Raji (cell line): ENCODE results near the gene OR13C3.

Experiments
- POLR2A ChIP-seq: IDR thresholded peaks from 2 replicates; pipeline ENCODE4 v1.6.1; 2011; ENCODE audit warnings: low read depth, low read length, control low read depth; ENCODE audit not compliant: insufficient read depth

The OR13C3 gene

GRCh38 chr9:104536756-104537155 is at the start of gene OR13C3:
OR13C3 (minus strand) TSS chr9:104536856; CDS start chr9:104536723, 133 bp downstream.
- TF ChIP-seq POLR2A: no peak

- TF ChIP-seq POLR2A: no peak
Measured at GRCh38 chr9:104580562-104580961, 43.9 kb upstream of the OR13C3 start.

GRCh38 chr9:104577263-104577662 is 40.6 kb upstream of the OR13C3 start:
- no peak for TF ChIP-seq POLR2A

GRCh38 chr9:104575456-104575855 is 38.8 kb upstream of the OR13C3 start:
- TF ChIP-seq POLR2A: no peak

GRCh38 chr9:104572612-104573011 is 36.0 kb upstream of the OR13C3 start:
- no peak for TF ChIP-seq POLR2A

- TF ChIP-seq POLR2A: no peak
Measured at GRCh38 chr9:104568868-104569267, 32.2 kb upstream of the OR13C3 start, which contains the start of gene OR13C8. OR13C8 (plus strand) TSS chr9:104569168; CDS start chr9:104569168, 0 bp downstream.

- TF ChIP-seq POLR2A: no peak
Measured at GRCh38 chr9:104564358-104564757, 27.7 kb upstream of the OR13C3 start.

- no peak for TF ChIP-seq POLR2A
Measured at GRCh38 chr9:104556830-104557634, 20.4 kb upstream of the OR13C3 start.

- no peak for TF ChIP-seq POLR2A
Measured at GRCh38 chr9:104555521-104555920, 18.9 kb upstream of the OR13C3 start.

GRCh38 chr9:104553261-104553660 is 16.6 kb upstream of the OR13C3 start:
- no peak for TF ChIP-seq POLR2A

- TF ChIP-seq POLR2A: no peak
Measured at GRCh38 chr9:104544644-104545043, 8.0 kb upstream of the OR13C3 start.

GRCh38 chr9:104539275-104539674 is 2.6 kb upstream of the OR13C3 start:
- no peak for TF ChIP-seq POLR2A

GRCh38 chr9:104527109-104527508 is 9.5 kb downstream of the OR13C3 start, which contains the start of gene OR13C4:
OR13C4 (minus strand) TSS chr9:104527209; CDS start chr9:104527209, 0 bp downstream.
- no peak for TF ChIP-seq POLR2A

GRCh38 chr9:104514901-104515300 is 21.8 kb downstream of the OR13C3 start:
- TF ChIP-seq POLR2A: no peak

- no peak for TF ChIP-seq POLR2A
Measured at GRCh38 chr9:104506565-104506964, 30.1 kb downstream of the OR13C3 start.

- no peak for TF ChIP-seq POLR2A
Measured at GRCh38 chr9:104503963-104504362, 32.7 kb downstream of the OR13C3 start, which contains the start of gene OR13F1. OR13F1 (plus strand) TSS chr9:104504263; CDS start chr9:104504263, 0 bp downstream.
